LNCaP clone FGC (cell line): ENCODE data around the gene KLK4.
A peak's percentile ranks its signal among the peaks of the same experiment; 100 is the strongest.

Source experiments
- DNase-seq: peaks from one replicate; pipeline ENCODE4 v3.0.0-alpha.2; 2011; ENCODE audit warnings: low read depth
- H3K4me3 ChIP-seq: 2 replicates; pipeline ENCODE4 v1.5.1; 2011; ENCODE audit warnings: mild to moderate bottlenecking, low read depth, low read length, control low read depth
- CTCF ChIP-seq: IDR thresholded peaks from 2 replicates; pipeline ENCODE4 v1.5.1; 2012; ENCODE audit warnings: mild to moderate bottlenecking; ENCODE audit not compliant: control insufficient read depth, insufficient read depth; ENCODE audit errors: extremely low read depth

Gene KLK4

GRCh38 chr19:50894478-50895356 is 16.5 kb downstream of the KLK4 start:
- no peak for TF ChIP-seq CTCF
- H3K4me3 ChIP-seq = no peak overlapping the region
- no peak for DNase-seq

GRCh38 chr19:50893047-50893736 is 18.0 kb downstream of the KLK4 start:
- no peak for TF ChIP-seq CTCF
- DNase-seq = no peak
- H3K4me3 ChIP-seq = no peak overlapping the region

- no peak for TF ChIP-seq CTCF
- no peak for DNase-seq
- H3K4me3 ChIP-seq = no peak overlapping the region
These were observed 20.0 kb downstream of the KLK4 start for GRCh38 chr19:50891253-50891625.

- DNase-seq = no peak
- no peak overlapping the region for H3K4me3 ChIP-seq
- no peak for TF ChIP-seq CTCF
These were observed 20.6 kb downstream of the KLK4 start for GRCh38 chr19:50890422-50891252.

- no peak overlapping the region for H3K4me3 ChIP-seq
- DNase-seq = peak; percentile 99
- TF ChIP-seq CTCF = no peak
These were observed 21.6 kb downstream of the KLK4 start for GRCh38 chr19:50889638-50890037.

GRCh38 chr19:50882188-50882587 is 29.0 kb downstream of the KLK4 start:
- no peak for DNase-seq
- no peak overlapping the region for H3K4me3 ChIP-seq
- TF ChIP-seq CTCF = no peak
